ENCODE data around the gene LGMN.

Gene LGMN

DNA sequence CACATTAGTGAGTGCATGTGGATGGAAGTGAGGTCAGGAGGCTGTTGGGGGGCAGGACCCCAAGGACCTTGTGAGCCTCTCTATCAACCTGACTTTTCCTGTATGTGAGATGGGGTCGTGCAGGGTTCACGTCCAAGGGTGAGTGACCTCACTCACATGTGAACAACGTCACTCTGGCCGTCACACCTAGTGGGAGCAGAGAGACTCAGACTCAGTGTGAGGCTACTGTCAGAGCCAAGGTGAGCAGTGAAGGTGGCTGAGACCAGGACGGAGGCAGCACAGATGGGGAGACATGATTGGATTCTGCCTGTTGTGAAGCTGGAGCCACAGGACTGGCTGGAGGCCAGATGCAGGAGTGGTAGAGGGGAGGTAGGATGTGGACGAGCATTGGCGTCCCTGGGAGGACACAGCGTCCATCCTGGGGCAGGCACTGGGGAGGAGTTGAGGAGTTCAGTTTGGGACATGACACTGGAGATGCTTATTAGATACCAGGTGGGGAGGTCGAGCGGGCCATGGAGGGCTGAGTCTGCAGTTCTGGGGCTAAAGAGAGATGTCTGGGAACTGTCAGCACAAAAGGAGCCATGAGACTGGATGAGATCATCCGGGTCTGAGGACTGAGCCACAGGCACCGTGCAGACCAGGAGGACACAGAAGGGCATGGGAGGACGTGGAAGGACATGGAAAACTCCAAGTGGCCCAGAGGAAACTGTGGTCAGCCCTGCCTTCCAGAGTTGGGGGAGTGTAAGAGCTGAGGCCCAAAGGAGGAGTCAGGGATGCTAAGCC is 92.8 kb downstream of the LGMN start:
- DNase-seq (ENCODE audit: low spot score) (no peak), ATAC-seq (ENCODE audit: low read depth) (no peak)
- no peak overlapping the region for H3K4me3 ChIP-seq (ENCODE audit: severe bottlenecking)
- TF ChIP-seq, protein P1, sequence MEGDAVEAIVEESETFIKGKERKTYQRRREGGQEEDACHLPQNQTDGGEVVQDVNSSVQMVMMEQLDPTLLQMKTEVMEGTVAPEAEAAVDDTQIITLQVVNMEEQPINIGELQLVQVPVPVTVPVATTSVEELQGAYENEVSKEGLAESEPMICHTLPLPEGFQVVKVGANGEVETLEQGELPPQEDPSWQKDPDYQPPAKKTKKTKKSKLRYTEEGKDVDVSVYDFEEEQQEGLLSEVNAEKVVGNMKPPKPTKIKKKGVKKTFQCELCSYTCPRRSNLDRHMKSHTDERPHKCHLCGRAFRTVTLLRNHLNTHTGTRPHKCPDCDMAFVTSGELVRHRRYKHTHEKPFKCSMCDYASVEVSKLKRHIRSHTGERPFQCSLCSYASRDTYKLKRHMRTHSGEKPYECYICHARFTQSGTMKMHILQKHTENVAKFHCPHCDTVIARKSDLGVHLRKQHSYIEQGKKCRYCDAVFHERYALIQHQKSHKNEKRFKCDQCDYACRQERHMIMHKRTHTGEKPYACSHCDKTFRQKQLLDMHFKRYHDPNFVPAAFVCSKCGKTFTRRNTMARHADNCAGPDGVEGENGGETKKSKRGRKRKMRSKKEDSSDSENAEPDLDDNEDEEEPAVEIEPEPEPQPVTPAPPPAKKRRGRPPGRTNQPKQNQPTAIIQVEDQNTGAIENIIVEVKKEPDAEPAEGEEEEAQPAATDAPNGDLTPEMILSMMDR (IDR thresholded peaks at IDR 0.05; ENCODE audit: poor library complexity, severe bottlenecking), result no peak
- no peak overlapping the region for H3K27ac ChIP-seq (ENCODE audit: poor library complexity, severe bottlenecking)
- no peaks in the 10 kb centered on the region for H3K9me3 ChIP-seq (ENCODE audit: severe bottlenecking)
- no peaks in the 10 kb centered on the region for H3K36me3 ChIP-seq (ENCODE audit: low read depth)
- H3K4me1 ChIP-seq (ENCODE audit: insufficient read depth, poor library complexity, severe bottlenecking), result peaks cover 10% of the 10 kb centered on the region
- H3K27me3 ChIP-seq (ENCODE audit: insufficient read depth, poor library complexity, severe bottlenecking), result no peaks in the 10 kb centered on the region

DNA sequence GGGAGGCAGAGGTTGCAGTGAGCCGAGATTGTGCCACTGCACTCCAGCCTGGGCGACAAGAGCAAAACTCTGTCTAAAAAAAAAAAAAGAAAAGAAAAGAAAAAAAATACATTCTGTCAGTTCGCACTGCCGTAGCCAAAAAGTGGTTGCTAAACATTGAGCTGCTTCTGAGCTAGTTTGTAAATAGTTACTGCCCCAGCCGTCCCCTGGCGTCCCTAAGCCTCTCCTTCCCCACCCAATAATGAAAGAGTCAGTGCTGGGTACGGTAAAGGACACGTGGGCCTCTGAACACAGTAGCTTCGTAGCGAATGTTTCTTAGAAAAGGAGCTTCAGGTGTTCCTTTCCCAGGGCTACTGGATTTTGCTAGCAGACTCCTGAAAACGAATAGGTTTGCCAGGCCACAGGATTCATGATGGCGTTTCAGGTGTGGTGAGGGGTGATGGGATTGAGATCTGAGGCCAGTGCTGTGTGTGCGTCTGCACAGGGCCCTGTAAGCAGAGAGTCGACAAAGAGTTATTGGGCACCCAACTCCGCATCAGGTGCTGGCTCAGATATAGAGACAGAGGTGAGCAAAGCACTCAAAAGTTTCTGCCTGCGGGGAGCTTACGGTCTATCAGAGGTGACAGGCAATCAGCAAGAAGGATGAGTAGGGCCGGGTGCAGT is 94.1 kb downstream of the LGMN start:
- H3K36me3 ChIP-seq (ENCODE audit: low read depth), result no peaks in the 10 kb centered on the region
- H3K4me3 ChIP-seq (ENCODE audit: severe bottlenecking), result no peak overlapping the region
- H3K4me1 ChIP-seq (ENCODE audit: insufficient read depth, poor library complexity, severe bottlenecking), result peaks cover 7% of the 10 kb centered on the region

More for the DNA sequence above, 94.1 kb downstream of the LGMN start:
- DNase-seq (ENCODE audit: low spot score) (no peak), ATAC-seq (ENCODE audit: low read depth) (no peak)
- Histone ChIP-seq H3K9me3 (ENCODE audit: severe bottlenecking) (no peaks in the 10 kb centered on the region), H3K27ac (ENCODE audit: poor library complexity, severe bottlenecking) (no peak overlapping the region), H3K27me3 (ENCODE audit: insufficient read depth, poor library complexity, severe bottlenecking) (no peaks in the 10 kb centered on the region)
- TF ChIP-seq, protein P1 (IDR thresholded peaks at IDR 0.05; ENCODE audit: poor library complexity, severe bottlenecking), result no peak
